ENCODE measurements around the gene ARHGEF33.

The ARHGEF33 gene

GRCh38 chr2:38966006-38966405 is 76.3 kb downstream of the ARHGEF33 start:
- DNase-seq, result no peak

- no peak for DNase-seq
Measured at GRCh38 chr2:38966678-38967077, 77.0 kb downstream of the ARHGEF33 start.

DNA sequence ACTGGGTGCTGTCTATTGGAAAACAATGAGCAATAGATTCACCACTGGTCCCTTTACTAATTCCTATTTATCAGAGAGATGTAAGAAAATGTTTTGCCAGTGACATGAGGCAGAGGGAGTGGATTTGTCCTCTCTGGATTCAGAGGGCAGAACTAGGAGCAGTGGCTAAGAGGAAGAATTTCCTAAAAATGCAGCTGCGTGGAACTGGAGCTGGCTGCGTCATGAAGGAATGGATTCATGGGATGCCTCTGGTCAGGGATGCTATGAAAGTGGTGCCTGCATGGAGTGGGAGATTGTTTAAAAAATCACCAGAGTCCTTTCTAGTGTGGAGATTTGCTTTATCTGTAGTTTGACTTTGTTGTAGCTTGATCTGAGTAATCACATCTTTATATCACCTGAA is 78.3 kb downstream of the ARHGEF33 start:
- DNase-seq, result no peak

- DNase-seq, result no peak
Measured at GRCh38 chr2:38971377-38971776, 81.7 kb downstream of the ARHGEF33 start.

GRCh38 chr2:38973266-38973665 is 83.6 kb downstream of the ARHGEF33 start:
- DNase-seq, result no peak

GRCh38 chr2:38975042-38975441 is 85.4 kb downstream of the ARHGEF33 start:
- DNase-seq, result no peak

DNA sequence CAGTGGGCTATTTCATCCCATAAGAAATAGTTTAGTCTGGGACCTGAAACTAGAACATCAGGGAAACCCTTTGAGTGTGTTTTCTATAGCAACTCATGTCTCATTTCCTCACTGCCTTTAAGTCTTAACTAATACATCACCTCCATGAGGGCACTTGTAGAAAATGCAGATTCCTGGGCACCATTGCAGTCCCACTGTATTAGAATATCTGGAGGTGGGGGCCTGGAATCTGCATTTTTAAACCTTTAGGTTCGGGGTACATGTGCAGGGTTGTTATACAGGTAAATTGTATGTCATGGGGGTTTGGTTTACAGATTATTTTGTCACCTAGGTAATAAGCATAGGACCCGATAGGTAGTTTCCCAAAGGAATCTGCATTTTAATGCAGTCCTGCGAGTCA is 87.4 kb downstream of the ARHGEF33 start:
- no peak for DNase-seq

DNA sequence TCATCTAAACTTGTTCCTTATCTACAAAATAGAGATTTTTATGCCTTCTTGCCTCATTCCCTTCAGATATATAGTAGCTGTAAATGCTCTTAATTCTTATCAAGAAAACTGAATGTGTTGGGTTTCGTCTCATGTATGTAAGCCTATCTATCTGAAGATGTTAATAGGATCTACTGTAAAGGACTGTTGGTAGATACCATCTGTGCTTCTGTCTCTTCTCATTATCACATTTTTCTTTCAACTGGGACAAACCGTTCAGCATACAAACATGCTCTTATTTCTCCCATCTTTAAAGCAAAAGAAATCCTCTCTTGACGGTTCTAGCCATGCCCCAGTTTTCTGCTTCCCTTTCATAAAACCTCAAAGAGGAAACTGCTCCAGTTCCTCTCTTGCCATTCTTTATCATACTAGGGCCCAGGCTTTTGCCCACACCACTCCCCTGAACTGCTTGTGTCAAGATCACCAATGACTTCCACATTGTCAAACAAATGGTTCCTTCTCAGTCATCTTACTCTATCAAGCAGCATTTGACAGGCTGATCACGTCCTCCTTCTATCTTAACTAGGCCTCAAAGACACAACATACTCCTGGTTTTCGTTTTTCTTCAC is 88.7 kb downstream of the ARHGEF33 start:
- peak; percentile 73 for DNase-seq

- no peak for DNase-seq
Measured at GRCh38 chr2:38978908-38979307, 89.2 kb downstream of the ARHGEF33 start.

DNA sequence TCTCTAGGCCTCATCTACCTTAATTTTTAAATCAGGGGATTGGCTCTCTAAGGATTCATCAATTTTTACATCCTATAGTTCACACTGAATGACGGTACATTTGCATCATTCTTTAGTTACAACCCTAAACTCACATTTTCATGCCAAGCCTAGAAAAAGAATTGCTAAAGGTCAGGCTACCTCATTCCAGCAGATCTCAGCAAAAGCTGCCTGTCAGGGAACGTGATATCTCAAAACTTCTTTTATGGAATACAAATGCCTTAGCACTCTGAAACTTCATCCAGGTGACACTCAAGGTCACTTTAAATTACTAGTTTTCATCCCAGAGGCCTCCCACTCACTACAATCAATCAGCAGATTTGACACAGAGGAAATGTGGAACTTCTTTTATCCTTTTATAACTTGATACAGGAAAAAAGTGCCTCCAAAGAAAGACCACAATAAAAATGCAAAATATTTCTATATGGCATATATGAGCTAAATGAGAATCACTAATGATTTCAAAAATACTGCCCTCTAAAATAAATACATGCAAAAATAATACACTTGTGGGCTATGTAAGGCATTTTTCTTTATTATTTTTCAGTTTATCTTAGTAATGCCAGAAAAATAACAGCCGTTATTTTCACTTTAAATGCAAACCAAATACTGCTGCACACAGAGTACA is 91.5 kb downstream of the ARHGEF33 start:
- DNase-seq, result no peak

DNA sequence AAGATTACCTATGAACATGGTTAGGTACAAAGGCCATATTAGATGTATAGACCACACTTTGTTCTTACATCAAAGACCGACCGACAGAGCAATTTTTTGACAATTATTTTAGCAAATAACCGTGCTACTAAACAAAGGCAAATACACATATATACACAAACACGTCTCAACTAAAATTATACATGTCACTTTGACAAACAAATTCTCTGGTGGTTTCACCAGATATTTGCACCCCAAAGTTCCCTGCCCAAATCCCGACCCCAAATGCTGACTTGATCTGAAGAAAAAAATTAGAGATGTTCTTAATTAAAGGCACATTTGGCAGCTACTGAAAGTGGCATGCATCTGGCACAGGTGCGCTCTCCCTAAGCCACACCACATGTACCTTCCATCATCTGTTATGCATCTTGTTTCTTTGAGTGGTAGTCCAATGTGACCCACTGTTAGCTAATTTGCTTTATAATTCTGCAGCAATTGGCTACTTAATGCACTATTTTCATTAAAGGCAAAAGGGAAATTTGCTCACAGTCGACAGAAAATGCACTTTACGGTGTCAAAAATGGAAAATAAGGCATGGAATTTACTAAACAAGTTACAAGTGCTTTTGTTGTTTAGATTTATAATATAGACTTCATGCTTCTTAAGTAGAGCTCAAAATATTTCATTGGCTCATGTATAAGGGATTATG is 92.1 kb downstream of the ARHGEF33 start:
- no peak for DNase-seq

DNA sequence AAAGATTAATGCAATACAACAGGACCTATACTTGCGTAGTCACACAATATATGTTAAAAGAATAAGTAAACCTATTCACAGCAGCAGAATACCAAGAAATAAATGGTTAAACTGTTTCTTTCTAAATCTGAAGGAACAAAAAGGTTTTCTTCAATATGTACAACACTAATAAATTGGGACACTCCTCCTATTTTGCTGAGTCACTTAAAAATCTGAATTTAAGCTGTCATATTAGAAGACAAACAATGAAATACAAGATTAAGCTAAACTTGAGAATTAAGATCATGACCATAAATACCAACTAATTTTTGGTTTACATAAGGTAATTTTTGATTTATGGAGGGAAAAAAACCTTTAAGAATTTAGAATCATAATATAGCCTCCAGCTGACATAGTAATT is 92.8 kb downstream of the ARHGEF33 start:
- no peak for DNase-seq

DNA sequence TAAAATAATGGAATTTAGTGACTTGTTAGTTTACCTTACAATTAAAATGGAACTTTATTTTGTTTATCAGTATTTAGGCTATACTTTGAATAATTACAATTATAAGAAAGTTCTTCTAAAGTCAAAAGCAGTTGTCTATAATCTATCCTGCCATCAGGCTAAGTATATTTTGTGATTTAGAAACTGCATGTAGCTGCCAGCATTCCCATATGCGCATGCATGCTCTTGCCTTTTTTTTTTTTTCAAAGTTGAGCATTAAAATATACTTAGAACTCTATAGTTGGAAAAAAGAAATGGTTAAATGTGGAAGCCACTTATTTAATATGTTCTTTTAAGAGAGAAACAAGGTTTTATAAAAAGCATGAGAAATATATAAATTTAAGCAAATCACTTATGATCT is 99.0 kb downstream of the ARHGEF33 start:
- no peak for DNase-seq

GRCh38 chr2:38991899-38992298 is 102.2 kb downstream of the ARHGEF33 start:
- no peak for DNase-seq

- DNase-seq, result peak; percentile 85
Measured at GRCh38 chr2:38997781-38998180, 108.1 kb downstream of the ARHGEF33 start.

DNA sequence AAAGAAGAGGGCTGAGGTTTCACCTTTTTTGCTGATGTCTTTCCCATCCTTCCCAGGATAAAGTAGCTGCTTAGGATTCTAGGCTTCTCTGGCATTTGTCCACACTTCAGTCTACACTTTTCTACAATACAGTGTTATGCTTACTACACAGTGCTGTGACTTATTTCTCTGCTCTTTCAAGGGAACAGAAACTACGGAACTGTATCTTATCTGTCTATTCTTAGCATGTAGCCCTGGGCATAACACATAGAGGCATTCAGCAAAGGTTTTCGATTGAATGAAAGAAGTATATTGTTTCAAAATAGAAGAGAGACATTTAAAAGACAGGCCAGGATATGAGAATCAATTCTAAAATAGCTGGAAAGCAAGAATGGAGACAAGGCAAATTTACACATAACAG is 110.9 kb downstream of the ARHGEF33 start:
- no peak for DNase-seq

GRCh38 chr2:39007875-39008504 is 118.3 kb downstream of the ARHGEF33 start:
- no peak for DNase-seq

- peak; percentile 62 for DNase-seq
Measured at GRCh38 chr2:39008665-39009064, 119.0 kb downstream of the ARHGEF33 start.

DNA sequence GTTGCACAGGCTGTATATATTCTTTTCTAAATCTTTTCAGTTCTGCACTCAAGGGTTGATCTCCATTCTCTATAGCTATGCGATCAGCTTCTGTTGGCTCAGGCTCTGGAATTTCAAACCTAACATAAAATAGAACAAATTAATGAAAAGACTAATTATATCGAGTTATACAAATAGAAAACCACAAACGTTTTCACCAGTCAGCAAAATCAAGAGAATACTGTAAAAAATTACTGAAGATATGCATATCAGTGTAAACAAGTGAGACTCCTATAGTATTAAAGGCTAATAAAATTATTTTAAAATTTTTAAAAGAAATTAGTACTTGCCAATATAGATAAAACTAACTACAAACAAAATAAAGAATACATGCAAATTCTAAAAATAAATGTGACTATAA is 124.2 kb downstream of the ARHGEF33 start:
- DNase-seq, result no peak

DNA sequence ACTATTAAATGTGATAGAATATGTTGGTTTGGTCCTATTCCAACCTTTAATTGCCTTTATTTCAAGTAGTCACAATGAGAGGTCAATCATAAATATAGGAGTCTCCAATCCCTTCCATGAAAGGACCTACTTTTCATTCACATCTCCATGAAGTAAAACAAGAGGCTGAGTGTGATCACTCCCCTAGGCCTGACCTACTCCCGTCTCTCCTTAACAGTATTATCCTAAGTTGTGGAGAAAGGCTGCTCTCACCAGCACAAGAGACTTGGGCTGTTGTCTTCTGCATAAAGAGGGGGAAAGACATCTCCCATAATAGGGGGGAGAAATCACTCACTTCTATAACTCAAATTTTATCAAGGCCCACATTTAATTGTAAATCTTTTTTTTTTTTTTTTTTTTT is 125.7 kb downstream of the ARHGEF33 start:
- DNase-seq, result no peak

- DNase-seq, result no peak
Measured at GRCh38 chr2:39017334-39017733, 127.7 kb downstream of the ARHGEF33 start.

DNA sequence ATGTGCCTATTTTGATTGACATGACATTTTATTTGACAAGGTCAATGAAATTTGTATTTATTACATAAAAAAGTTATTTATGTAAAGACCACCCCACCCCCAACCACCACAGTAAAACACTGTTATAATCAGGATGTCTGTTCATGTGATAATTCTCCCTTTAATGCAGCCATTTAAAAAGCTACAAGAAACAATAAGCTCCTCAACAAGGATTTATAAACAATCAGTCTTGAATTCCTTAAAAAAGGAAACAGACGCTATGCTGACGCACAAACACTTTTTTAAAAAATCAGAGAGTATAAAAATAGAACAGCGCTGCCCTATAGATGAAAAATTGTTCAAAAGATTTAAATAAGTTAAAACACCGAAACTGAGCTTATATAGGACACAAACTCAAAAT is 129.0 kb downstream of the ARHGEF33 start:
- no peak for DNase-seq

DNA sequence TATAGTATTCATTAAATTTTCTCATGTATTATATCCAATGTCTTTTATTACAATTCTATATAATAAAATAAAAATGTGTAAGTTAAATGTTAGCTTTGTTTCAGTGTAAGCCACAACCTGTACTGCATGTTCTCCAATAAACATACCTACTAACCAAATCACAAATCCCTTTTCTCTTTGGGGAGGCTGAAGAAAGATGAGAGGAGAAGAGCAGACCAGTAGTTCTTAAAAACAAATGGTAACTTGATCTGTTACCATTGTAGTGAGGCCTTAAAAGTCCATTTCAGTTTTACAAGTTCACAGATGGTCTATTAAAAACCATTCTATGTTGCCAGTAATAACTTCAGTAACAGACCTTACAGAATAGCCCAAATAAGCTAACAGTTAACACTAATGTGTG is 130.7 kb downstream of the ARHGEF33 start:
- DNase-seq, result no peak

DNA sequence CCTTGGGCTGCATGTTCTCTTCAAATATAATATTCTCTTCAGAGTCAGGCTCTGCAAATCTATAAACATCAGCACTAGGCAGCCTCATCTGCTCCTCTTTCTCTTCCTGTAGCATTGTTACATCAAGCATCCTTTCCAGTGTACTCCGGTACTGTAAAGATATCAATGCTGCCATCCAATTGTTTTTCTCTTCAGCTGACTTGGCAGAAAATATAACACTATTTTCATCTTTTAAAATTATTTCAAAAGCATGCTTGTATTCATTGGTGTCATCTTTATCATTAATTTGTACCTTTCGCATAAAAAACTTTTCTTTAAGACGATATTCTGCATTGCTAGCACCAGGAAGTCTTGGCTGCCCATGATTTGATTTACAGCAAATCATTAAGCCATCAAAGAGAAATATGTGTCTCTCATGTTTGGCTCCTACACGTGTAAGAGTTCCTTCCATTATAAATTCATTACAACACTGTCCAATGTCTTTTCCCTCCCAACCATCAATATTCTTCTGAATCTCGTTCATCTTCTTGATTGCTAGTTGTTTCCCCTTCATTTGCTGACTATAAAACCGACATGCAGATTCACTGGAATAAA is 133.1 kb downstream of the ARHGEF33 start:
- DNase-seq, result no peak

All from suppressor macrophage treated with lipopolysaccharide for 4 hours (primary cell).